IPS-NIHi7 (cell line): Measurements from ENCODE around the gene PTPRN2.
"Not testable (repeated sequence)": the region's sequence is repeated elsewhere in the genome, so short reads cannot be mapped to it uniquely, and the experiment has no call there.

Source experiments
- DNase-seq: peaks from one replicate; pipeline ENCODE4 v3.0.0; 2012; ENCODE audit warnings: mixed read lengths; ENCODE audit errors: extremely low spot score

The PTPRN2 gene

GRCh38 chr7:157851501-157852067 is 736.0 kb downstream of the PTPRN2 start:
- DNase-seq: no peak

GRCh38 chr7:157850481-157851444 is 736.9 kb downstream of the PTPRN2 start:
- no peak for DNase-seq

GRCh38 chr7:157849726-157850125 is 737.9 kb downstream of the PTPRN2 start:
- DNase-seq: no peak

DNA sequence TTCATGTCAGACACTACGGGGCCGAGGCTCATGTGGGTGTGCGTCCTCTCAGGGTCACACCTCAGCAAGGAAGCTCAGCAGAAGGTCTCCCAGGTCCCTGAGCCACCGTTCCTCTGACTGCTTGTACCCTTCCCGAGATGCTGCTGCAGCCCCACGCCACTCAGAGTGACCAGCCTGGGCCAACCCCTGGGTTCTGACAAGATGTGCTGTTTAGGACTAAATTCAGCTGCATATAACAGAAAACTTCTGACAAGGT is 738.4 kb downstream of the PTPRN2 start:
- no peak for DNase-seq

DNA sequence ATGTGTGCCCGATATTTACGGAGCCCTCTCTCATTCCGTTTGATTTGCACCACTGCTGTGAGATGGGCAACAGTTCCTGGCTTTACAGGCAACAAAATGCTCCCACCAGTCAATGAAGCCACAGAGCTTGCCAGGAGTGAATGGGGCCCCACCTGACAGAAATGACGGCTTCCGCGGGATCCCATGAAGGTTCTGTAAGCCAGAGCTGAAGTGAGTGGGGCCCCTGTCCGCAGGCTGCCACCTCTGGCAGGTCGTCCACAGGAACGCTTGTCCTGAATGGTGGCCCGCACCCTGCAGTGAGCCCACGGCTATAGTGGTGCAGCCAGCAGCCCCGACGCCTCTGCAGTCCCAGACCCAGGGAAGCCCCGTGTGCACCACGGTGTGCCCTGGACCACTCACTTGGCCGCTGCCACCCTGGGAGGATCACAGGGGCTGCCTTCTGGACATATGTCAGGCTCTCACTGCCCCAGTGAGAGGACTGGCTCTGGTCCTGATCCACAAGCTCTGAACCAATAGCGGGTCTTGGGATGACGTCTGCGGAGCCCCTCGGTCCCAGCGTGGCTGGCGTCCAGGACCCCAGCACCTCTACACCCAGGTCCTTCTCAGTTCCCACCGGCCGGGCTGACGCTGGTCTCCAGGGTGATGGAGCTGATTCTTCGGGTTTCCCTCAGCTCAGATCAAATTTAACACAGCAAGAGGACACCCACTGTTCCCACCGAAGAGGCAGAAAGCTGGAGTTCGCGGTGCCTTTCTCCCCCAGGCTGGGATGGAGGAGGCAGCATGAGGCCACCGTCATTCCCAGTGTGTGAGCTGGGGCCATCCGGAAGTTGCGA is 738.9 kb downstream of the PTPRN2 start:
- no peak for DNase-seq

DNA sequence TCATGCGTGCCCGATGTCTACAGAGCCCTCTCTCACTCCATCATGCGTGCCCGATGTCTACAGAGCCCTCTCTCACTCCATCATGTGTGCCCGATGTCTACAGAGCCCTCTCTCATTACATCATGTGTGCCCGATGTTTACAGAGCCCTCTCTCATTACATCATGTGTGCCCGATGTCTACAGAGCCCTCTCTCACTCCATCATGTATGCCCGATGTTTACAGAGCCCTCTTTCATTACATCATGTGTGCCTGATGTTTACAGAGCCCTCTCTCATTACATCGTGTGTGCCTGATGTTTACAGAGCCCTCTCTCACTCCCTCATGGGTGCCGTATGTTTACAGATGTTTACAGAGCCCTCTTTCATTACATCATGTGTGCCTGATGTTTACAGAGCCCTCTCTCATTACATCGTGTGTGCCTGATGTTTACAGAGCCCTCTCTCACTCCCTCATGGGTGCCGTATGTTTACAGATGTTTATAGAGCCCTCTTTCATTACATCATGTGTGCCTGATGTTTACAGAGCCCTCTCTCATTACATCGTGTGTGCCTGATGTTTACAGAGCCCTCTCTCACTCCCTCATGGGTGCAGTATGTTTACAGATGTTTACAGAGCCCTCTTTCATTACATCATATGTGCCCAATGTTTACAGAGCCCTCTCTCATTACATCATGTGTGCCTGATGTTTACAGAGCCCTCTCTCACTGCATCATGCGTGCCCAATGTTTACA is 739.7 kb downstream of the PTPRN2 start:
- DNase-seq: not testable (repeated sequence)

- DNase-seq: not testable (repeated sequence)
Observed at GRCh38 chr7:157846746-157847145, 740.9 kb downstream of the PTPRN2 start.

DNA sequence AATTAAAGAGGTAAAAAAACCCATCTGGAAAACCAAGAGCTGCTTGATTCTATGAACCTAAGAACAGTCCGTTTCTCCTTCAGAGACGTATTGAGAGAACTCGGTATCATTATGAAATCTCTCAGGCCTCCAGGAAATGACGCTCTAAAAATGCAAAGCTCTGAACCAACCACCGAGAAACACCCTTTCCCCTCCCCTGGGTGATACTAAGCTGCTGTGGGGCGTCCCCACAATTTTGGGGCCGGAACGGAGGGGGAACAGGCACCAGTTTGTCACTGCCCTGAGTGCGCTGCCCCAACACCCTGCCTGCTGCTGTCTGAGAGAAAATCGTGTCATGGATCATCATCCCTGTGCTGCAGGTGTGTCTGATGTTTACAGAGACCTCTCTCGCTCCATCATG is 741.4 kb downstream of the PTPRN2 start:
- DNase-seq: no peak

DNA sequence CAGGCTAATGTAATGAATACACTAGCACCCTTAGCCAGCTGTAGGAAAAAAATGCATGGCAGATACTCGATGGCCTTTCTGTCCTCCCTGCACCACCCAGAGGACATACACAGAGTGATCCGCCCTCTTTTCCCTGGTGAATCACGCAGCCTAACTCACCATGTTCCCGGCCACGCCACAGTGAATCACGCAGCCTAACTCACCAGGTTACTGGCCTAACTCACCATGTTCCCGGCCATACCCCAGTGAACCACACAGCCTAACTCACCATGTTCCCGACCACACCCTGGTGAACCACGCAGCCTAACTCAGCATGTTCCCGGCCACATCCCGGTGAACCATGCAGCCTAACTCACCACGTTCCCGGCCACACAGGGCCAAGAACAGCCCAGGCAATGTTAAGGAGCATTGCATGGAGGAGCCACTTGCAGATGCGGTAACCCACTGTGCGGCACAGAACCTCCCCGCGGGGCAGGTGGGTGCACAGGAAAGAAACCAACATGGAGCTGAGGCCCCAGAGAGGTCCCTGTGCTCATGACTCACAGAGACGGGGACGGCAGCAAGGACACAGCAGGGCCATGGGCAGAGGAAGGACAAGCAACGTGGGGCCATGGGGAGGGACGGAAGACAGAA is 742.3 kb downstream of the PTPRN2 start:
- no peak for DNase-seq

GRCh38 chr7:157844611-157845010 is 743.0 kb downstream of the PTPRN2 start:
- no peak for DNase-seq

- no peak for DNase-seq
Observed at GRCh38 chr7:157844141-157844540, 743.5 kb downstream of the PTPRN2 start.

GRCh38 chr7:157843336-157844140 is 744.1 kb downstream of the PTPRN2 start:
- DNase-seq: no peak

GRCh38 chr7:157841773-157842370 is 745.8 kb downstream of the PTPRN2 start:
- DNase-seq: no peak

GRCh38 chr7:157840914-157841772 is 746.5 kb downstream of the PTPRN2 start:
- DNase-seq: no peak

DNA sequence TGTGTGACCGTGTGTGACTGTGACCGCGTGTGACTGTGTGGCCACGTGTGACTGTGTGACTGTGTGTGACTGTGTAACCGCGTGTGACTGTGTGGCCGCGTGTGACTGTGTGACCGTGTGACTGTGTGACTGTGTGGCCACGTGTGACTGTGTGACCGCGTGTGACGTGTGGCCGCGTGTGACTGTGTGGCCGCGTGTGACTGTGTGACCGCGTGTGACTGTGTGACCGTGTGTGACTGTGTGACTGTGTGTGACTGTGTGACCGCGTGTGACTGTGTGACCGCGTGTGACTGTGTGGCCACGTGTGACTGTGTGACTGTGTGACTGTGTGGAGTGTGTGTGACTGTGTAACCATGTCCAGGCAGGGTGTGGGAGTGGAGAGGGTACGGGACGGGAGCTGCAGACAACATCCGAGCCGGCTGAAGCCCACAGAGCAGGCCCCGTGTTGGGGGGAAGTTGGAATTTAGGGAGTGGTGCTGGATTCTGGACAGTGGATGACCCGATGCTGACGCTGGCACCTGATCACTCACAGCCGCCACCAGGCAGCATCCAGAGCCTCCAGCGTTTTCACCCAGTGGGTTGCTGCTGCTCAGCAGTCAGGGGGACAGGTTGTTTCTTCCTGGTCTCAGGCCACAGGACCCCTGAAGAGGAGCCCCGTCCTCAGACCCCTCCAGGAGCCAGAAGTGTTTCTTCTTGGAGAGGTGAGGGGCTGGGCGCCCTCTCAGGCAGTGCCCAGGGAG is 747.3 kb downstream of the PTPRN2 start:
- DNase-seq: no peak

DNA sequence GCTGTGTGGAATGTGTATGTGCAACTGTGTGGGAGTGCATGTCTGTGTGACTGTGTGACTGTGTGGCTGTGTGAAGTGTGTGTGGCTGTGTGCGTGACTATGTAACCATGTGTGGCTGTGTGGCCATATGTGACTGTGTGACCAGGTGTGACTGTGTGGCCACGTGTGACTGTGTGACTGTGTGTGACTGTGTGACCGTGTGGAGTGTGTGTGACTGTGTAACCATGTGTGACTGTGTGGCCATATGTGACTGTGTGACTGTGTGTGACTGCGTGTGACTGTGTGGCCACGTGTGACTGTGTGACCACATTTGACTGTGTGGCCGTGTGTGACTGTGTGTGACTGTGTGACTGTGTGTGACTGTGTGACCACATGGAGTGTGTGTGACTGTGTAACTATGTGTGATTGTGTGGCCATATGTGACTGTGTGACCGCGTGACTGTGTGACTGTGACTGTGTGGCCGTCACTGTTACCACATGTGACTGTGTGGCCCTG is 747.9 kb downstream of the PTPRN2 start:
- no peak for DNase-seq

- no peak for DNase-seq
Observed at GRCh38 chr7:157839226-157839625, 748.4 kb downstream of the PTPRN2 start.

- no peak for DNase-seq
Observed at GRCh38 chr7:157837561-157837960, 750.1 kb downstream of the PTPRN2 start.
